Stomach (tissue), 4 donors: ENCODE results near the gene TTBK2.

Source experiments
- EP300 ChIP-seq: sonication (generic); formaldehyde crosslinking; IDR thresholded peaks from one replicate; pipeline ENCODE4 v1.6.1; 2017; ENCODE audit warnings: antibody characterized with exemption
- POLR2A ChIP-seq, 4 donors: fragments of 450-650 bp; IDR thresholded peaks; one replicate each; pipeline ENCODE4 v1.6.1; 2016; ENCODE audit warnings: antibody characterized with exemption in 4 of 4, control low read depth in 2 of 4, mild to moderate bottlenecking in 1 of 4, moderate library complexity in 1 of 4
- POLR2AphosphoS5 ChIP-seq, 3 donors: sonication (generic); formaldehyde crosslinking; IDR thresholded peaks; one replicate each; pipeline ENCODE4 v1.6.1; 2016; ENCODE audit warnings: antibody characterized with exemption in 3 of 3
- TF ChIP-seq, protein P1 (sequence below), 7 experiments: fragments of 450-650 bp in 4 of 7; fragments of 200-600 bp in 3 of 7; sonication (generic) in 3 of 7; IDR thresholded peaks; one replicate each; pipeline ENCODE4 v1.5.1; 2016 to 2019; ENCODE audit warnings: antibody characterized with exemption in 7 of 7, control low read depth in 2 of 7, mild to moderate bottlenecking in 1 of 7

- TF ChIP-seq POLR2AphosphoS5 (IDR thresholded peaks at IDR 0.05) (no peak), POLR2A (IDR thresholded peaks at IDR 0.05) (no peak), EP300 (no peak)
- TF ChIP-seq, protein P1, sequence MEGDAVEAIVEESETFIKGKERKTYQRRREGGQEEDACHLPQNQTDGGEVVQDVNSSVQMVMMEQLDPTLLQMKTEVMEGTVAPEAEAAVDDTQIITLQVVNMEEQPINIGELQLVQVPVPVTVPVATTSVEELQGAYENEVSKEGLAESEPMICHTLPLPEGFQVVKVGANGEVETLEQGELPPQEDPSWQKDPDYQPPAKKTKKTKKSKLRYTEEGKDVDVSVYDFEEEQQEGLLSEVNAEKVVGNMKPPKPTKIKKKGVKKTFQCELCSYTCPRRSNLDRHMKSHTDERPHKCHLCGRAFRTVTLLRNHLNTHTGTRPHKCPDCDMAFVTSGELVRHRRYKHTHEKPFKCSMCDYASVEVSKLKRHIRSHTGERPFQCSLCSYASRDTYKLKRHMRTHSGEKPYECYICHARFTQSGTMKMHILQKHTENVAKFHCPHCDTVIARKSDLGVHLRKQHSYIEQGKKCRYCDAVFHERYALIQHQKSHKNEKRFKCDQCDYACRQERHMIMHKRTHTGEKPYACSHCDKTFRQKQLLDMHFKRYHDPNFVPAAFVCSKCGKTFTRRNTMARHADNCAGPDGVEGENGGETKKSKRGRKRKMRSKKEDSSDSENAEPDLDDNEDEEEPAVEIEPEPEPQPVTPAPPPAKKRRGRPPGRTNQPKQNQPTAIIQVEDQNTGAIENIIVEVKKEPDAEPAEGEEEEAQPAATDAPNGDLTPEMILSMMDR (IDR thresholded peaks at IDR 0.05) = no peak
Observed at GRCh38 chr15:42691308-42691707, 229.3 kb downstream of the TTBK2 start.
